GM18508 (cell line): ENCODE results near the gene FAM3D.

Experiments
- ATAC-seq: cut with Tn5 transposase; IDR thresholded peaks from one replicate; pipeline ENCODE4 v1.9.1; 2021; ENCODE audit warnings: moderate number of reproducible peaks; ENCODE audit not compliant: insufficient read depth, unreplicated experiment

FAM3D gene

DNA sequence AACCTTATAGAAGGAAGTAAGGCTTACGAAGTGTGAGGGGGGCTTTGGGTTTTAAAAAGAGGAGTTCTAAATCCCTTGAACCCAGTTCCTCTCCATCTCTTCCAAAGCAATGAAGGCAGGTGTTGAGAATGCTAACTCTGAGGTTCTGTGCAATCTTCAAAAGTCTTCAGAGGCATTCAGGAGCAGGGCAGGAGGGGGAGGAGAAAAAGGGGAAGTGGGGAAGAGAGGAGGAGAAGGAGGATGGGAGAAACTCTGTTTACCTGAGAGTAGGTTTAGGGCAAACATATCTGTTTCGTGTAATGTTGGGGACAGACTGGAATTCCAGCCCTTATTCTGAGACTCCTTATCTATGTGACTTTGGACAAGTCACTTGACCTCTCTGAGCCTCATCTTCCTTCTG, 36.9 kb downstream of the FAM3D start:
- ATAC-seq = no peak

GRCh38 chr3:58628823-58629562, 37.6 kb downstream of the FAM3D start:
- ATAC-seq = no peak

DNA sequence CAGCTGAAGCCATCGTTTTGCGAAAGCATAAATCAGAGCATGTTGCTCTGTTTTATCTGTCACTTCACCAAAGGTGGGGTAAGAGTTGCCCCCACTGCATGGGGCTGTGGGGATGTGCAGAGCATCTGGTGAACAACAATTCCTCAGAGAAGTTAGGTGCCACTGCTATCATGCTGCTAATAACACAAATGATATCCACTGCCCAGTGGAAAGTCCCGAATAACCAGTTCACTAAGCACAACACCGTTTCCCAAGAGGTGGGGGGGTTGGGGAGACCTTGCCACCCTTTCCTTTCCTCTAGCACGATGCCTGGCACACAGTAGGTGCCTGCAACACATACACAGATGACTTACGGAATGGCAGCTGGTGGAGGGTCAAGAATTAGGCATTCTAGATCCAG, 38.6 kb downstream of the FAM3D start:
- no peak for ATAC-seq

DNA sequence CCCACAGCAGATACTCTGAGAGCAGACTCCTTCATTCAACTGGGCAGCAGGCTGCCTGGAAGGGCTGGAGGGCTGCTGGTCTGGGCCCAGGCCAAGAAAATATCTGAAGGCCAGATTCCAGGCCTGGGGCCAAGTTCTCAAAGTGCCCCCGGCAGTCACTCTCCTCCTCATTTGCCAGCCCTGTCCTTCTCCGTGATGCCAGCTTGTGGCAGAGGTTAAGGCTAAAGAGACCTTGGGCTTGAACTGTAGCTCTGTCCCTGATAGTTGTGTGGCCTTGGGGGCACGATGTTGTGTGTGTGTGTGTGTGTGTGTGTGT, 39.0 kb downstream of the FAM3D start:
- no peak for ATAC-seq

DNA sequence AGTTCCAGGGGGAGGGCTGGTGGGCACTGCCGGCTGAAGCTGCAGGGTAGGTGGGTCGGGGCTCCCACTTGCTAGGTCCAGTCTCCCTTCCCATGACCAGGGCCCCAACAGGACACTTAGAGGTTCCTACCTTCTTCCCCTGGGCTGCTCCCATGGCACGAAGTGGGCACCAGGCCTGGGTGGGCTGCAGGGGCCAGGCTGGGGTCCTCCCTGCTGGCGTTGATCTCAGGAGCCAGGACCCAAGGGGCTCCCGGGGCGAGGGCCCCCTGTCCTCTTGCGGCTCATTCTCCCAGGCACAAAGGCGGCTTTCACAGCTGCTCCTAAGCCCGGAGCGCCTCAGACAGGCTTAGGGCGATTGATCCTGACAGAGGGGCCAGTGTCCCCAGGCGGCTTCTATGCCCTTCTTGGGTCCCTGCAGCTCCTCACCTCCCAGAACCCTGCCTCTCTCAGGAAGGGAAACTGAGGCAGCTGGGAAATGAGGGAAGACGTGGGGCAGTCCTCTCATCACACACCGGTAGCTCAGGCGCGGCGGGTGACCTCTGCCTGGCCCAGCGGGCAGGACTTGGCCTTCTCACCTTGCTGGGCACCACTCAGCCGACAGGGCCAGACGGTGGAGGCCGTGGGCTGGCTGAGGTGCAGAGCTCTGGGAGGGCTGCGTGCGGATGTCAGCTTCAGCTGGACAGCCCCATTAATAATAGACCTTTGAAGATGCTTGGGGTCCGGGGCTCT, 39.6 kb downstream of the FAM3D start:
- ATAC-seq = no peak

- ATAC-seq = no peak
These were observed 41.3 kb downstream of the FAM3D start for GRCh38 chr3:58625196-58625824.

GRCh38 chr3:58624550-58624949, 42.0 kb downstream of the FAM3D start:
- ATAC-seq = no peak

DNA sequence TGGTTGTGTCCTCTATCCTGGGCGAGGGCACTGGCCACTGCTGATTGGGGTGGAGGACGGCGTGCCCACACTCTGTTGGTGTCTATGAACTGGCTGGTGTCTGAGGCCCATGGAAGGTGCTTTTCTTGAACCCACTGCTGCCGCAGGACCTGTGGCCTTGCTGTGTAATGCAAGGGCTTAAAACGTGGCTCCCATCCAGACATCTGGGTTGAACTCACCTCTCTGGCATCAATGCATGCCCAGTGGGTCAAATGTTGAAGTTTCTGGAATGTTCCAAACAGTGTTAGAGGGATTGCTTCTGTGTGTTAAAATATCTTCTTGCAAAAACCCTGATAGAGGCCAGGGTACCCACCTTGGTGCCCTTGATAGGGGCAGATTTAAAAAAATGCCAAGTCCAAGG, 42.6 kb downstream of the FAM3D start:
- ATAC-seq = no peak

- no peak for ATAC-seq
These were observed 43.1 kb downstream of the FAM3D start for GRCh38 chr3:58623478-58623877.

DNA sequence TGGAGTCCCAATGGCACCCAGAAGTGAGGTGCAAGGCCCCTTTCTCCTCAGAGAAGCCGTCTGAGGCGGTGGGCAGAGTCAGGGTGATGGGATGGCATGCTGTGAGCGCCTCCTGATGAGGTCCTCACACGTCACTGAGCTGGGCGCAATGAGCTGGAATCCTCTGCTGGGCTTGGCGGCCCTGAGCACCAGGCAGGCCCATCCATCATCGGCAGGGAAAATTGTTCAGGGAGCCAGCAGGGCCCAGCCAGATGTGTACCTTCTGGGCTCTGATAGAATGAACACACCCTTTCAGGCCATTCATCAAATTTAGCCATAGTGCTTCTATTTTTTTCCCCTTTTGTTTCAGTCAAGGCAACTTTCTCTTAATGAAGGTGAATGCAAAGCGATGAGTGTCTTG, 43.7 kb downstream of the FAM3D start:
- ATAC-seq = no peak

GRCh38 chr3:58622436-58622835, 44.1 kb downstream of the FAM3D start:
- no peak for ATAC-seq

DNA sequence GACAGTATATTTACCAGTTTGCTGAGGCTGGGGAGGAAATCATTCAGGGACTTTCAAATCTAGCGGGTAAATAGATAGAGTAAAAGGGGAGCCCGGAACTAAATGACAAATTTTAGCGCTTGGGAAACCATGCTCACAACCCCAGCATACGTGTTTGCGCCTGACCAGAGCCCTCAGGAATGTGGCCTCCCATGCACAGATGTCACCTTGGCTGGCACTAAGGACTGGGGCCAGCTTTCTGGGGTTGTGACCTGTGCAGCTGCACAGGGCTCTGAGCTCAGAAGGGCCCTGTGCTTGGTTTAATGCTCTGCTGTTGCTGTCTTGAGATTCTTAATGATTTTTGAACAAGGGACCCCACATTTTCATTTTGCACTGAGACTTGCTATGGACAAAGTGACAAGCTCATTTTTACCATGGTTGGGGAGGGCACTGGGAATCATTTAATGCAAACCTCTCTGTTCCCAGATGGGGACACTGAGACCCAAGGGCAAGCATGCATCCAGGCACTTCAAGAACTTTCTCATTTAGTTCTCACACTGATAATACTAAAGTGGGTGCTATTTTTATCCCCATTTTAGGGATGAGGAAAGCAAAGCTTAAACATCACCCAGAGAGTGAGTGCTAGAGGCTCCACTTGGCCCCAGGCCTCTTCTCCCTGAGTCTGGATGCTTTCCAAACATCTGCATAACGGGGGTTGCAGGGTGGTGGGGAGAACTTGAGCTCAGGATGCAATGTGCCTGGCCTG, 45.3 kb downstream of the FAM3D start:
- ATAC-seq = no peak

DNA sequence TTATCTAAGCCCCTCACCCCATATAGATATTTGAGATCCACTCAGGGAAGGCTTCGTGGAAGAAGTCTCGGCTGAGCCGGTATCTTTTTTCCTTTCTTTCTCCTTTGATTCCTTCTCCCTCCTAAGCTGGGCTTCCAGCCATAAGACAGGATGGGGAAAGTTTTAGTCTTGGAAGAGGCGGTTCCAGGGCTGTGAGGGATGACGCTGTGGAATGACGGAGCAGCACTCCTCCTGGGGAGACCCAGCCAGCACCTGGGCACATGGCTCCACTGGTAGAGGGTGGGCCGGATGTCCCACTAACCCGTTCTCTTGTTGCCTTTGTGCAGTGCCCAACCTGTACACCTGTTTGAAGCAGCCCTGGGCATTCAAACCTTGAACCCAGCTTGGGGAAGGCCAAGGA, 46.2 kb downstream of the FAM3D start:
- ATAC-seq = no peak

DNA sequence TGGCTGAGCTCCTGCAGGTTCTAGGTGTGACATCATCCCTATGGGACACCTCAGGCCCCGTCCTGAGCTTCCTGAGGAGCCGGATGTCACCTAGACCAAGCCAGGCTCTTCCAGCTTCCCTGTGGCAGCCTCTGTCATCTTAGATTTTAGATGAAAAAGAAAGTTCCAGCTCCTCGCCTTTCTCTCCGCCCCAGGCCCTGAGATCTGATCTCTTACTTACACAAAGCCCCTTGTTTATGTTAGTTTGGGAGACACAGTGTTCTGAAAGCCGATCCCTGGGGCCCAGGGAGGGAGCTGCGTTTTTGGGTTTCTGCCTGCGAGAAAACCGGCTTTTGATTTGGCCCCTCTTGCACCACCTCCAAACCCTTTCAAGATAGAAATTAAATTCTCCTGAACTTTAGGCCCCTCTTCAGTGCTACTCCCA, 49.2 kb downstream of the FAM3D start:
- ATAC-seq = no peak

GRCh38 chr3:58613236-58614132, 53.1 kb downstream of the FAM3D start:
- ATAC-seq = no peak

- no peak for ATAC-seq
These were observed 53.7 kb downstream of the FAM3D start for GRCh38 chr3:58612830-58613229.

DNA sequence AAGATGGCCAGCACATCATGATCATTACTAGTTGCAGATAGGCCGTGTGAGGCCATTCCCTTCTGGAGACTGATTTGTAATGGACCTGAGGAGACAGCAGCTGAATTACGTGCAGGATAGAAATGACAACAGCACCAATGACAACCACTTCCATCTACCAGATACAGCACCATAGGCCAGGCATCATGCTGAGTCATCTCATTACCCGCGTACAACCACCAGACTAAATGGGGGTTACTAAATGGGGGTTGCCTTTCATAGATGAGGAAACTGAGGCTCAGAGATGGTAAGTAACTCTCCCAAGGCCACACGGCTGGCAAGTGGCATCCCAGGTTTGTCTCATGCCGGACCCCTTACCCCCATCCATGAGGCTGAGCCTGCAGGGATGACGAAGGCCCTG, 56.6 kb downstream of the FAM3D start:
- peak; percentile 45 for ATAC-seq

DNA sequence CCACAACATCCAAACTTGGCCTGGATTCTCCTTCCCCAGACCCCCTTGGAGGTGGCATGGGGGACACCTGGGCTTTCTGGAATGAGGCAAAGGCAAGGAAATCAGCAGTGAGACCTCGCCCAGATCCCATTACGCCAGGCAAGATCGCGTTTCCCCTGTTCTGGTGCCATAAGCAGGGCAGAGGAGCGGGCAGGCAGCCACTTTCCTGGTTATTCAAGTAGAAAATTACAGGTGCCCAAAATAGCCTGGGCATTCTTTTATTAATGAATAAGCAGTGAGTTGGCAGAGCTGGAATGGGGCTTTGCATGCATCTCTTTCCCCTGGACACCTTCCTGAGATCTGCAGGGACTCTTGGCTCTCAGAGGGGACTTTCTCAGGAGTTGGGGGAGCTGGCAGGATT, 57.9 kb downstream of the FAM3D start:
- no peak for ATAC-seq

- no peak for ATAC-seq
These were observed 58.8 kb downstream of the FAM3D start for GRCh38 chr3:58607816-58608215.

GRCh38 chr3:58606693-58607092, 59.9 kb downstream of the FAM3D start:
- ATAC-seq = no peak
